Astrocyte (in vitro differentiated cells and primary cell): ENCODE measurements around the gene ATF7. TPM values are rescaled to one million over a fixed set of nuclear protein-coding genes. Genes with fewer than 3 reads are reported as not detected.

Source experiments
- DNase-seq: peaks from one replicate; pipeline ENCODE4 v3.0.0-alpha.2; 2010; ENCODE audit warnings: low read depth
- FAIRE-seq: peaks from 2 replicates; lab custom pipeline; 2011; peaks lifted over from hg19 to GRCh38; lab: Jason Lieb, UNC
- H2AFZ ChIP-seq: 2 replicates; pipeline ENCODE4 v1.6.0; 2012; ENCODE audit warnings: low read depth, low read length, inconsistent platforms
- H3K27ac ChIP-seq: 2 replicates; pipeline ENCODE4 v1.5.1; 2011; ENCODE audit warnings: low read depth, low read length, inconsistent platforms
- H3K27me3 ChIP-seq: 2 replicates; pipeline ENCODE4 v1.6.0; 2011; ENCODE audit warnings: low read length, inconsistent platforms; ENCODE audit not compliant: insufficient read depth
- H3K36me3 ChIP-seq: 2 replicates; pipeline ENCODE4 v1.5.1; 2011; ENCODE audit warnings: low read length, inconsistent platforms; ENCODE audit not compliant: insufficient read depth
- H3K4me1 ChIP-seq: 2 replicates; pipeline ENCODE4 v1.5.1; 2011; ENCODE audit warnings: low read length, inconsistent platforms; ENCODE audit not compliant: insufficient read depth
- H3K4me2 ChIP-seq: 2 replicates; pipeline ENCODE4 v1.6.0; 2012; ENCODE audit warnings: low read length, inconsistent platforms
- H3K4me3 ChIP-seq: 2 replicates; pipeline ENCODE4 v1.5.1; 2011; ENCODE audit warnings: low read depth, mild to moderate bottlenecking, low read length, inconsistent platforms; ENCODE audit not compliant: insufficient read depth
- H3K79me2 ChIP-seq: 2 replicates; pipeline ENCODE4 v1.6.0; 2012; ENCODE audit warnings: mild to moderate bottlenecking, low read length, inconsistent platforms; ENCODE audit not compliant: insufficient read depth
- H3K9ac ChIP-seq: 2 replicates; pipeline ENCODE4 v1.6.0; 2012; ENCODE audit warnings: mild to moderate bottlenecking, low read length, inconsistent platforms
- H3K9me3 ChIP-seq: 2 replicates; pipeline ENCODE4 v1.5.1; 2012; ENCODE audit warnings: low read depth, mild to moderate bottlenecking, low read length, inconsistent platforms; ENCODE audit not compliant: insufficient read depth
- H4K20me1 ChIP-seq: 2 replicates; pipeline ENCODE4 v1.6.0; 2012; ENCODE audit warnings: low read length, inconsistent platforms; ENCODE audit not compliant: insufficient read depth
- H3K27ac Mint-ChIP-seq: one replicate; pipeline ENCODE4 v1.8.0; 2021; ENCODE audit warnings: mild to moderate bottlenecking, mixed read lengths; ENCODE audit not compliant: unreplicated experiment
- H3K27me3 Mint-ChIP-seq: one replicate; pipeline ENCODE4 v1.8.0; 2021; ENCODE audit warnings: low read depth, mixed read lengths; ENCODE audit not compliant: unreplicated experiment
- H3K36me3 Mint-ChIP-seq: one replicate; pipeline ENCODE4 v1.8.0; 2021; ENCODE audit warnings: low read depth, mixed read lengths; ENCODE audit not compliant: unreplicated experiment
- H3K4me1 Mint-ChIP-seq: one replicate; pipeline ENCODE4 v1.8.0; 2021; ENCODE audit warnings: low read depth, mixed read lengths; ENCODE audit not compliant: unreplicated experiment
- H3K4me3 Mint-ChIP-seq: one replicate; pipeline ENCODE4 v1.8.0; 2021; ENCODE audit warnings: mild to moderate bottlenecking, moderate library complexity, mixed read lengths; ENCODE audit not compliant: unreplicated experiment
- H3K9me3 Mint-ChIP-seq: one replicate; pipeline ENCODE4 v1.8.0; 2021; ENCODE audit warnings: mild to moderate bottlenecking, mixed read lengths; ENCODE audit not compliant: unreplicated experiment
- EZH2 ChIP-seq: IDR thresholded peaks from 2 replicates; pipeline ENCODE4 v1.6.1; 2012; ENCODE audit warnings: mild to moderate bottlenecking, low read length, inconsistent platforms; ENCODE audit not compliant: insufficient read depth
- total RNA-seq: library from RNA; stranded (reverse); gene quantifications from 2 replicates; pipeline ENCODE4 v1.2.1, GENCODE V29; 2021
- TF ChIP-seq, protein P1 (sequence below): IDR thresholded peaks from 2 replicates; pipeline ENCODE4 v1.5.1; 2011; ENCODE audit warnings: low read depth, mild to moderate bottlenecking, inconsistent platforms, low read length, moderate library complexity; ENCODE audit not compliant: insufficient read depth

The ATF7 gene
- total RNA-seq, 1 donor from 2014 or later, result 38.3 TPM

DNA sequence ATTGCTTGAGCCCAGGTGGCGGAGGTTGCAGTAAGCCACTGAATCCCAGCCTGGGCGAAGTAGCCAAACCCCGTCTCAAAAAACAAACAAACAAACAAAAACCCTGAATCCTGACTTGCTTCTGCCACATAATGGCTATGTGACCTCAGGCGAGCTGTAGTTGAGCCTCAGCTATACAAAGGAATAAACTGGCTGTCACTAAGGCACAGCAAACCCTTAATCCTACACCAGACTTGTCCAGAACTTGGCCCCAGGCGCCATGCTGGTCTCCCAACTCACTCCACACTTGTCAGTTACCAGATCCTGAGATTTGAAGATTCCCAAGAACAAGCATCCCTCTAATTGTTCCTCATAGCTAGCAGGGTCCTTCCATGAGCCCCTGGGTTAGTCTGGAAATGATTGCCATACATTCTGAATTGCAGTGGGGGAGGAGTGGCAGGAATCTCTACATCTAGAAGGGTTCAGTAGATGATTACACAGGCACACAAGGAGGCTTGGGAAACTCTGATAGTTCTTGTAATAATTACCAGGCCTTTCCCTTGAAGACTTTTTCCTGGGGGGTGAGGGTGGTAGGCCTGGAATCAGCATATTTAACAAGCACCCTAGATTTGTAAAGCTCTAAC is 136.8 kb downstream of the ATF7 start:
- Histone ChIP-seq H3K79me2 (peaks cover 17% of the 10 kb centered on the region), H3K4me1 (peaks cover 11% of the 10 kb centered on the region), H3K27ac (no peak overlapping the region), H3K27me3 (no peaks in the 10 kb centered on the region), H2AFZ (no peak overlapping the region), H4K20me1 (peaks cover 35% of the 10 kb centered on the region), H3K9ac (no peak overlapping the region), H3K9me3 (no peaks in the 10 kb centered on the region), H3K4me2 (no peak overlapping the region), H3K36me3 (no peaks in the 10 kb centered on the region), H3K4me3 (no peak overlapping the region)
- H3K4me3 Mint-ChIP-seq, result no peak overlapping the region
- no peaks in the 10 kb centered on the region for H3K9me3 Mint-ChIP-seq
- TF ChIP-seq, protein P1, sequence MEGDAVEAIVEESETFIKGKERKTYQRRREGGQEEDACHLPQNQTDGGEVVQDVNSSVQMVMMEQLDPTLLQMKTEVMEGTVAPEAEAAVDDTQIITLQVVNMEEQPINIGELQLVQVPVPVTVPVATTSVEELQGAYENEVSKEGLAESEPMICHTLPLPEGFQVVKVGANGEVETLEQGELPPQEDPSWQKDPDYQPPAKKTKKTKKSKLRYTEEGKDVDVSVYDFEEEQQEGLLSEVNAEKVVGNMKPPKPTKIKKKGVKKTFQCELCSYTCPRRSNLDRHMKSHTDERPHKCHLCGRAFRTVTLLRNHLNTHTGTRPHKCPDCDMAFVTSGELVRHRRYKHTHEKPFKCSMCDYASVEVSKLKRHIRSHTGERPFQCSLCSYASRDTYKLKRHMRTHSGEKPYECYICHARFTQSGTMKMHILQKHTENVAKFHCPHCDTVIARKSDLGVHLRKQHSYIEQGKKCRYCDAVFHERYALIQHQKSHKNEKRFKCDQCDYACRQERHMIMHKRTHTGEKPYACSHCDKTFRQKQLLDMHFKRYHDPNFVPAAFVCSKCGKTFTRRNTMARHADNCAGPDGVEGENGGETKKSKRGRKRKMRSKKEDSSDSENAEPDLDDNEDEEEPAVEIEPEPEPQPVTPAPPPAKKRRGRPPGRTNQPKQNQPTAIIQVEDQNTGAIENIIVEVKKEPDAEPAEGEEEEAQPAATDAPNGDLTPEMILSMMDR, result no peak
- no peak for TF ChIP-seq EZH2
- no peak overlapping the region for H3K27ac Mint-ChIP-seq
- DNase-seq (no peak), FAIRE-seq (no peak)
- H3K27me3 Mint-ChIP-seq, result no peaks in the 10 kb centered on the region
- H3K36me3 Mint-ChIP-seq, result peaks cover 14% of the 10 kb centered on the region
- H3K4me1 Mint-ChIP-seq, result peaks cover 23% of the 10 kb centered on the region

DNA sequence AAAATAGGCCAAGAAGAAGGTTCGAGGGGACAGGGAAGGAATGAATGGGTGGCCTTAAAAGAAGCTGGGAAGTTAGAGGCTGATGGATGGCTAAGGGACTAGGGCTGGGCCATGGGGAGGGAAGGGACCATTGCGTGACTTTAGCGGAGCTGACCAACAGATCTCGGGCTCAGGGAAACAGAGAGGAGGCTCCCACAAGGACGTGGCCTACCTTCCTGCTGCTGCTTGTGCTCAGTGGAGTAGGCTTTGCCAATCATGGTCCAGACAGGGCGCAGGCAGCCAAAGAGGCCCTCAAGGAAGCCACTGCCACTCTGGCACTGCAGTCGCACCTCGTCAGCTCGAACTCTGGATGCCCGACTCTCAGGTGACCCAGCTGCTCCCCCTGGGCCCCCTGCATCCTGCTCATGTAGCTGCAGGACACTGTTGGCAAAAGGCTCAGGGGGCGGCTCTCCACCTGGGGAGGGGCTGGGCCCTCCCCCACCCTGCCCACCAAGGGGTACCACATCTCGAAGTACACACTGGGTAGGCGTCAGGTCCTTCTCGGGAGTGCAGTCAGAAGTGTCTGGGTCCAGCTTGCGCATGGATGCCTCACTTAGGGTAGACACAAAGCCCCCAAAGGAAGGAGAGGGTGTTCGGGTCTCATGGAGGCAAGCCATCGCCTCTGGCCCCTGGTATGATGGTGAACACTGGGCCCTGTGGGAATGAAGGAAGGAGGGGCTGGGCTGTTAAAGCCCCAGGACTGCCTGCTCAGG is 139.3 kb downstream of the ATF7 start:
- no peaks in the 10 kb centered on the region for H3K27me3 ChIP-seq
- DNase-seq (no peak), FAIRE-seq (no peak)
- H2AFZ ChIP-seq, result no peak overlapping the region
- H3K36me3 ChIP-seq, result peaks cover 17% of the 10 kb centered on the region
- Mint-ChIP-seq H3K4me3 (no peak overlapping the region), H3K27me3 (no peaks in the 10 kb centered on the region), H3K9me3 (no peaks in the 10 kb centered on the region), H3K4me1 (peaks cover 13% of the 10 kb centered on the region), H3K36me3 (peaks cover 25% of the 10 kb centered on the region), H3K27ac (no peak overlapping the region)
- H3K4me2 ChIP-seq, result no peak overlapping the region
- H3K79me2 ChIP-seq, result peaks cover 14% of the 10 kb centered on the region
- TF ChIP-seq, protein P1, result no peak
- no peak for TF ChIP-seq EZH2
- peaks cover 2% of the 10 kb centered on the region for H3K4me1 ChIP-seq
- no peak overlapping the region for H3K27ac ChIP-seq
- no peak overlapping the region for H3K9ac ChIP-seq
- no peak overlapping the region for H3K4me3 ChIP-seq
- peaks cover 59% of the 10 kb centered on the region for H4K20me1 ChIP-seq
- H3K9me3 ChIP-seq, result no peaks in the 10 kb centered on the region
